HG03066 (cell line): Measurements from ENCODE around the gene SHC3.

Source experiments
- ATAC-seq: cut with Tn5 transposase; IDR thresholded peaks from one replicate; pipeline ENCODE4 v1.9.1; 2021; ENCODE audit warnings: low read depth; ENCODE audit not compliant: unreplicated experiment

SHC3 gene

DNA sequence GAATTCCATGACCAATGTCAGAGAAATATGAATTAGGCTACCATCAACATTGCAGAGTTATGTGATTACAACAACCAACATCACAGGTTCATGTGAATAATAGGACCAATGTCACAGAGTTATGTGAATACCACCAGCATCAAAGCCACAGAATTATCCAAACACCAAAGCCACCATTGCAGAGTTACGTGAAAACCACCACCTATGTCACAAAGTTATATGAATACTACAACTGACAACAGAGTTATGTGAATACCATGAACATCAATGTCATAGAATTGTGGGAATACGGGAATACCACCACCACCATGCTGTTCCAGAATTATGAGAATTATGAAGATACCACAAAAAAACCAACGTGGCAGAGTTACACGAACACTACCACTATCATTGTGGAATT lies 64.8 kb downstream of the SHC3 start:
- no peak for ATAC-seq

DNA sequence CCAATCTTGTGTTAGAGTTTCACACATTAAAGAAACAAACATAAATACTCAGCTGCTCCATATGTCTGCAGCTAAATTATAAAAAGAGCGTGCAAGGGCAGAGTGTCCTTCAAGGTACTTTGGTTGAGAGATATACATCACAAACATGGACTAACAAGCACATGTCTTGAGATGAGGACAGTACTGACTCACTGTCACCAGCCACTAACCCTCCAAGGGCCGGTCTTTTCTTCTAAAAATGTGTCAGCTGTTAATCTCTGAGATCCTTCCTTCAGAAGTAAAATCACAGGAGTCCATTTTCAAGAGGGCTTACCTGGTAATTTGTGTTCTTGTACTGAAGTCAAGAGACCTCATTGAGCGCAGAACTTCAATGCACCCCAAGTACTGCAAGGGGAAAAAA lies 66.4 kb downstream of the SHC3 start:
- no peak for ATAC-seq

DNA sequence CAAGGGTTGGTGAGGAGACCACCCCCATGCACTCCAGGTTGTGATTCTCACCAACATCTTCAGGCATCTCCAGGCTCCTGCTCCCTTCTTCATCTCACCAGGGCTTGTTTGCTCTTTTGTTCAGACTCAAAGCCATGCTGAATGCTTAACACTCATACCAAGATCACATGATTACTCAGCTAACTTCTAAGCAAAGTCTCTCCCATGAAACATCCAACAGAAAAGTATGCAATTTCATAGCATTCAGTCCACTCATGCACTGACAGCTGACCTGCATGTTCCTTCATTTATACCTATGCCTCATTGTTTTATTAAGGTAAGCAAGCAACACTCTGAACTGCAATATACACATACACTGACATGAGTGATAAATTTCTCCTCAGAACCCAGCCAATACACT lies 69.0 kb downstream of the SHC3 start:
- ATAC-seq, result no peak

DNA sequence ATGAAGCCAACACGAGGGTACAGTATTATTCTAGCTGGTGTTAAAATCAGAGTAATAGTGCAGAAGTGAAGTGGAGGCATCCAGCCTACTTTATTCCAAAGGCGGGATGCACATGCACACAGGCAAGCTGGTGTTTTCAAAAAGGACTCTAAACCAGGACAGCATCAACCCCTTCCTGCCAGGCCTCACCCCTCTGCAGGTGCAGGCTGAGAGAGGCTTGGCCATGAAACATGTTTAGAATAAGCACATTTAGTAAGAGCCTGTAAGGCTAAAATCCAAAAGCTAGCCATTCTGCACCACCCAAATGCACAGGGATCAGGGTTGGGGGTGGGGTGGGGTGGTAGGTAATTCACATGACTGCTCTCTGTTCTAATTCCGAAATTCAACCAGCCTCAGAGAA lies 71.2 kb downstream of the SHC3 start:
- ATAC-seq, result no peak

DNA sequence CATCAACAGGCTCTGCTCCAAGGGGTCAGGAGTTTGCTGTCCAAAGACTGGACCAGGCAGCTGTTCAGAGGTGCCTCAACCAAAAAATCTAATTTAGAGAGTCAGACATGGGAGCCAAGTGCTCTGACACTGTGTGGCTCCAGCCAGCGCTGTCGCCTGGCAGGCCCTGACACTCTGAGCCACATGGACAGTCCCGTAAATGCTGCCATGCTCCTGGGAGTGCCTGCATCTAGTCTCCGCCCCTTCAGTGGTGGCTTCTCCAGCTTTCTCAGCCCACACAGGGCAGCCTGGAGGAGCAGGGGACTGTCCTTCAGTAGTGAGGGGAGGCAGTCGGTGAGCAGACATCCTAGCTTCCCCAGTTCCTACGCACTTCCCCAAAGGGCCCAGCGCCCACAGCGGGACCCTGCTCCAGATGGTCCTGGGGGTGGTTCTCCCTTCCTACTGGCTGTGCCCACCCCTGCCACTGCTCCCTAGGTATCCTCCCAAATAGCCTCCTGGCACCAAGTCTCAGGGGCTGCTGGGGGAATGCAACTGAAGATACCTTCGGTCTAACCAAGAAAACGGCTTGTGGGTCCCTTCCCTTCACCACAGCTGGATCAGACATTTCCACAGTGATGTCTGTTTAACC lies 72.3 kb downstream of the SHC3 start:
- no peak for ATAC-seq

DNA sequence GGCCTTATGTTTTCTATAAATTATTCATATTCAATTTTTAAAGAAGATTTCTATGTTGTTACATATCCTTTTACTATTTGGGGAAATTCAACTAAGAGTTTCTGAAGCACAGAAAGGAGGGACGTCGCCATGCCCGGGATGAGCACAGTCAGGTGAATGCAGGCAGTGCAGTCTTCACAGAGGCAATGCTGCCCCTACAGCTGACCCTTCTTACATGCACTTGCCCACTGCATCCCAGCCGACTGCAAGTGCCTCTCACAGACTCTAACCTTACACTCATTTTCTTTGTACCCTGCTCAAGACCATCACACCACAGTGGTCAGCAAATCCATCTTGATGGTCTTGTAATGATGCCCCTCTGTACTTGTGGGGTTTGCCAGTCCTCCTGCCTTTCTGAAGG lies 73.8 kb downstream of the SHC3 start:
- no peak for ATAC-seq

DNA sequence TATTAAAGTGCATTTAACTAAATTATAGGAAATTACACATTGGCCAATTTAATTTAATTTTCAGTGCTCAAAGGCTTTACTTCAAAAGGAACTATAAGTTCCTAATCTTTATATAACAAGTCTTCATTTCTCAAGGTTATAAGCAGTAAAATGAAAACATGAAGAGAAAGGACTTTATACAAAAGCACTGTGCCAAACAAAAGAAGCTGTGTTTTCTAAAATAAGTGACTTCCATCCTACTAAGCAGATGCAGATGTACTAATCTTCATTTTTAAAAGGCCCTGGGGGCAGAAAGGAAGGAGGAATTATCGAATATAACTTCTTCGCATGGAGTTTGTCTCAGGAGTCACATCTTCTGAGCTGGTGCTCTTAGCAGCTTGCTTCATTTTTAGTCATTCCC lies 81.4 kb downstream of the SHC3 start:
- ATAC-seq, result no peak

DNA sequence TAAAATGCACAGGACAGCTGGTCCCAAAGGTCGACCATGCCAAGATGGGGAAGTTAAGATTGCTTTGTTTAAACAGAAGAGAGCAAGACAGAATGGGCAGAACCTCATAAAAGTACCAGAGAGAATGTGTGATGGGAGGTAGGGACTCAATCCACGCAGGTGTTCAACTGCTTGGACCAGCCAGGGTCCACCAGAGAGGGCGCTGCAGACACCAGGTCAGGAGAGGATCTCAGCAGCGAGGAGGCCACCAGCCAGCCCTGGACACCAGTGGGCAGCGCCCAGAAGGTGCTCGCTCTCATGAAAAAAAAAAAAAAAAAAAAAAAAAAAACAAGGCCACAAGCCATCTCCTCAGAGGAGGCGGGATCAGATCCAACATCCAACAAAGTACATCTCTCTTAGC lies 81.8 kb downstream of the SHC3 start:
- no peak for ATAC-seq

DNA sequence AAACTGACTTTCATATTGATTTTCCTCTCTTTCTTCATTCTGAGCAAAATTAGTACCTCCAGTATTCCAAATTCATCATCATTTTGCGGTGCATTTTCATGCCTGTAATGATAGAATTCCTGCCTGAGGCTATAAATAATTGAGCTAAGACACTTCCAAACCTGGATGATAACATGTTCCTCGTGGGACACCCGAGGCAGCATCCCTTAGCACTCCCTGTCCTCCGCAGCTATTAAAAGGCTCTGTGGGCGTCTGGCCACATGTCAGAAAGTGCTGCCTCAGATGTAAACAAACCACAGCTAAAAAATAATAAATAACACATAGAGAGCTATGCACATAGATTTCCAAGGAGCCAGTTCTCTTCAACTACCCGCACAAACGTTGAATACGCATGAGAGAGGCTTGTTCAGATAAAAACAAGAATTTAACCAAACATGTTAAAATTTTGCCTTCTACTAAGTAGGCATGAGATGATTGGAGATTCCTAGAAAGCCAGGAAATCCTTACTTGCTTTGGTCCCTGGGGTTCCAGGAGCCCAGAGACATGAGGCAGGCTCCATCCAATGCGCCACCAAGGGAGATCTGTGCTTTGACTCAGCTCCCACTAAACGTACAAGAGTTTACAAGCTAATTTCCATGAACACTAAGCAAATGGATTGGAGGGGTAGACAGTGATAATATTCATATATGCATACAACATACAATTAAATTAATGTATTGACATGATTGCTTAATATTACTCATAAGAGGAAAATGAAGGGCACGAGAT lies 82.7 kb downstream of the SHC3 start:
- ATAC-seq, result no peak

DNA sequence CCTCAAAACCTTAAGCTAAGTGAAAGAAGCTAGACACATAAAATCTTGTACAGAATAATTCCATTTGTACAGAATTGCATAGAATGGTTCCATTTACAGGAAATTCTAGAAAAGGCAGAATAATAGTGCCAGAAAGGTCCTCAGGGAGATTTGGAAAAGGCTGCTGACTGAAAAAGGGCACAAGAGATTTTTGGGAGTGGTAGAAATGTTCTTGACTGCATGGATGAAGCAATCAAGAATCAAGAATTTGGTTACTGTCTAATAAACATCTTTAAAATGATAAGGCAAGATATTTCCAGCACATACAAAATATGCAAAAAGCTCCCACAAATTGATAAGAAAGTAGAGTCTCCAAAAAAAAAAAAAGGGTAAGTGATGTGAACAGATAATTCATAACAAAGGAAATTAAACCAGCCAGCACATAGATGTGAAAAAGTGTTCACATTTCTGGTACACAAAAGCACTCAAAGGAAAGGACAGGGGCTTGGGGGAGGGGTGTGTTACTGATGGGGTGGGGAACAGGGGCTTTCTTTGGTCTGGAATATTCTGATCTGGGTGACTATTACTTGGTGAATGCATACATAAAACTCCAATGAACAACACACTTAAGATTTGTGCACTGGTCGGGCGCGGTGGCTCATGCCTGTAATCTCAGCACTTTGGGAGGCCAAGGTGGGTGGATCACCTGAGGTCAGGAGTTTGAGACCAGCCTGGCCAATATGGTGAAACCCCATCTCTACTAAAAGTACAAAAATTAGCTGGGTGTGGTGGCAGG lies 85.2 kb downstream of the SHC3 start:
- ATAC-seq, result no peak

DNA sequence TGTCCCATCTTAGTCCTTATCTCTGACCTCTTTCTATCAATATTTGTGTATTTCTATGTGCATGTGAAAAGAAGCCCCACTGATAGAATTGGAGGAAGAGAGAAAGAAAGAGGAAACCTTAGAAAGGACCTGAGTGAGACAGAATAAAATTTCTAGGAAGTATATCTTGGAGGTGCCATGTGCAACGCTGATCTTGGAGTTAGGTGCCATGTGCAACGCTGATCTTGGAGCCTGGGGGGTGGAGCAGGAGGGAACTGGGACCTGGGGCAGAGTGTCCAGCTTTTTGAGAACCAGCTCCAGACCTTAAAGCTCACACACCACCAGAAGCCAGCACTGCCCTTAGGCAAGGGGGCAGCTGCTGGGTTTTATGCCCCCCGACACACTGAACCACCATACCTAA lies 89.4 kb downstream of the SHC3 start:
- ATAC-seq, result no peak

DNA sequence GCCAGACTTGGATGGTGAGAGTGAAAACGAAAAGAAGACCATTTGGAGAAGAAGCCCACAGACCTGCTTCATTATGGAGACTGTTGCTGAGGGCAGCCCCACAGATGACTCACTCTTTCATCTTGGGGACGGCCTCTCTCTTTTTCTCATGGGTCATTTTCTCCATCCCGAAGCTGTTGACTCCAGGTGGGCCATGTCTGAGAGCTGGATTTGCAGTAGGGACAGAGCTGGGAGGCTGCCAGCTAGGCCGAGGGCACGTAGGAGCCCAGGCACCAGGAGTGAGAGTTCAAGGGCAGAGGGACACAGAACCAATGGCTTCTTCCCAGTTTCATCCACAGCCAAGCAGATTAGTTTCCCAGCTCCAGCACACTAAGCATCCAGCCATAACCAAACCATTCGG lies 95.0 kb downstream of the SHC3 start:
- no peak for ATAC-seq

DNA sequence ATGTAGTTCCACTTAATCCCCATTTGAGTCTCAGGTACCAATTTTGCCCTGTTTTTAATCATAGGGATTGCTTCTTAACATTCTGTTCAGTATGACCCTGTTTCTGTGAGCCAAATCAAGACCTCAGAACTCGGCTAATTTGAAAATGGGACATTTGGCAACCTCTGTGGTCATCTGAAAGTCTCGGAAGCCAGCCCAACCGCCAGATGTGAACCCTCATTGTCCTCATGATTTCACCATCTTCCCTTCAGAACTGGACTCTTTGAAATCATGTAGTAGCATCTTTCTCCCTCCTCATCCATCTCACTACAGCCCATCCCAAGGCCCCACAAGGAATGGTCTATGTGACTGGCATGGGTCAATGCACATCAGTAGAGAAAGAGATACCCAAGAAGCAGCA lies 98.4 kb downstream of the SHC3 start:
- no peak for ATAC-seq

DNA sequence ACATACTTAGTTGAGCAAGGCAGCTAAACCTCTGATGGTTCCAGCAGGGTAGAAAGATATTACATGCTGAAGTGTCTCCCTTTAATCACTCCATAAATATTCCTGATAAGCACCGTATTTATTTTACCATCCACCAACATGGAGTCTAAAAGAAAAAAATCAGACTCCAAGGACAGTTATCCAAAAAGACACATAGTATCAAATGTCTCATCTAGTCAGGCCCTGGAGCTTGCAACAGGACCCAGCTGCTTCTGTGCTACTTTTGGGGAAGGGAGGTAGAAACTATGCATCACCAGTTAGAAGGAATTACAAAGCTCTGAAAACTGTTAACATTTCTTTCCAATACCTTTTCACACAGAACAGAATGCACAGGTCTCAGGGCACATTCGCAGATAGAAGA lies 99.2 kb downstream of the SHC3 start:
- no peak for ATAC-seq

DNA sequence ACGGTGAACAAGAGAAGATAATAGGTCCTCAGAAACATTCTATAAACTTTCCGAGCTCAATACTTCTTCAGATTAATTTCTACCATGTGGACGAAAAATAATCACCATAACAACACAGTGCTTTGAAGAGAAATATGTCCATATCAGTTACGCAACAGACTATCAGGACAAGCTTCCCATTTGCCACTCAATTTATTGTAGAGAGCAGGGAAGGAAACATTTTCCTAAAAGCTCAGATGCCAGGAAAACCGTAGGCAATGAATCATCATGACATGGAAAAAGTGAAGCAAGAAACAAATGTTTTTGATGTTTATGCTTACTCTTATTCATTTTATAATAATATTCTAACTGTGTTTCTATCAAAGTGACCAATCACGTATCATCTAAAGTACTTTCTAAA lies 99.8 kb downstream of the SHC3 start:
- ATAC-seq, result no peak

DNA sequence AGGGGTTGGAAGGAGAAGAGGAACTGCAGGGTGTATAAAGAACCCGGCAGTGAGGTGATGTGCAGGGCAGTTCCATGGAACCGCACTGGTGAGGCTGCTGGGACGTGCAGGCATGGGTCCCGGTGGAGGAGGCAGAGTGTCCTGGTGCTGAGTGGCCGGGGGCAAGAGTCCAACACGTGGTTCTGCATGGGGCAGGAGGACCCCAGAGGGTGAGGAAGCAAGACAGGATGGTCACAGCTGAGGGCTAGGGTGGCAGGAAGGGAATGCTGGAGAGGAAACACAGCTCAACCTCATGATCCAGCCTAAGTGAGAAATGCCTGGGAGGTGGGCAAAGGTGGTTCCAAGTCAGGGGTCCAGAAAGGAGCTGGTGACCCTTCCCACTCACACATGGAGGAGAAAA lies 100.2 kb downstream of the SHC3 start:
- no peak for ATAC-seq

DNA sequence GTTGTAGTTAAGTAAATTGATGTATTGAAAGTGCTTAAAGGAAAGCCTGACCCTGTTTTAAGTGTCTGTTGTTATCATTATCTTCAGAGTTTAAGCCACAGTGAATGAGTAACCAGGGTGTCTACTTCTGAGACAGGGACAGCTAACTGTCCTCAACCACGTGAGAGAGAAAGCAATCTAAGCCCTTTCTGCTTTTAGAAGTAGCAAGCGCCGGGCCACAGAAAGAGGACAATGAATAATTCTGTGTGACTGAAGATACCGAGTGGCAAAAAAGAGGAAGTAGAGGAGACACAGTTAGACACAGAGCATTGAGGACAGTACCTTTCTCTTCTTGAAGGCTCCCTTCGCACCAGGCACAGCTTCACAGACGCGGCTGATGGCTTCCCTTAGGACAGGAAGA lies 101.1 kb downstream of the SHC3 start:
- ATAC-seq, result peak; percentile 50

DNA sequence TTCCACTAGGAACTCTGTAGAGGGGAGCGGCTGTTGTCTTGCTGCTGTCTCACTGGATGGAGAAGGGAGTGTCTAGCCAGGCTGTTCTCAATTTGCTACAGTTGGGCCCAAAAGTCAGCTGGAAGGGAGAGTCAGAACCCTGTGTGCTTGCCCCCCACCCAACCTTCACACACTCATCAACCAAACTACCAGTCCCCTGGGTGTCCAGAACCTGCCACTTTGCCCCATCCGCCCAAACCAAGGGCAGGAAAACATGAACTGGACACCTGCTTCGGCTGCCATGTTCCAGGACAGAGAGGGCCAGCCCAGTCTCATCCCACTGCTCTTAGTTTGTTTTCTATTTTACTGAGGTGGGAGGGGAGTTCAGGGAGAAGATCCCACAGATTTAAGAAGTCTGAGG lies 105.2 kb downstream of the SHC3 start:
- ATAC-seq, result no peak

DNA sequence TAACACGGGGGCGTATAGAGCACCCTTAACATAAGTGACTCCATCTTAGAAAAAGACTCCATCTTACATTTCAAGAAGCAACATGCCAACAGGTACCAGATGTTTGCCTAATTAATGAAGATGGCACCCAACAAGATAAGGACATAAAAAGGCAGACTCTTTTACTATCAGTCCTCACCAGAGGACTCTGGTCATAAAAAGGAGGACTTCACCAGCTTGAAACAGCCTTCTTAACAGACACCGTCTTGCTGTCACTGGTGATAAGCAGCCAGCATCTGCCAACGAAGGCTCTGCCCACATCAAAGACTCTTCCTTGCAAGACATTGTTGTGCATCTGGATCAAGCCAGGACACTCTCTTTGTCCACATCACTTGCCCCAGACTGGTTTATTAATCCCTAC lies 107.0 kb downstream of the SHC3 start:
- ATAC-seq, result no peak

DNA sequence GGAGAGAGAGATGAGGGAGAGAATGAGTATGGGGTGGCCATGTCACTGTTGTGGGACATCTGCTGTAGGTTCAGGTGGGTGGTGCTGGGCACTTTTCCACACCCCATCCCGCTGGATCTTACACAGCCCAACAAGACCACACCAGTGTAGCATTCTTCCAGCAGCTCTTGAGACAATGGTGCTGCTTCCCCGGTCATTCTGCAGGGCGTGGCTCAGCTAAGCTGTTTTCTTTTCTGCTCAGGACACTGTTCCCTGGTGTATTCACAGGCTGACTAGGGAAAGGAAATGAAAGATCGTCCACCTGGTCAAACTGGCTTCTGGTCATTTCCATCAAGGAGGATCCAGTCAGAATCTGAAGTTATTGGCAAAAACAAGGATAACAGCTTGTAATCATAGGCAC lies 111.8 kb downstream of the SHC3 start:
- ATAC-seq, result no peak

DNA sequence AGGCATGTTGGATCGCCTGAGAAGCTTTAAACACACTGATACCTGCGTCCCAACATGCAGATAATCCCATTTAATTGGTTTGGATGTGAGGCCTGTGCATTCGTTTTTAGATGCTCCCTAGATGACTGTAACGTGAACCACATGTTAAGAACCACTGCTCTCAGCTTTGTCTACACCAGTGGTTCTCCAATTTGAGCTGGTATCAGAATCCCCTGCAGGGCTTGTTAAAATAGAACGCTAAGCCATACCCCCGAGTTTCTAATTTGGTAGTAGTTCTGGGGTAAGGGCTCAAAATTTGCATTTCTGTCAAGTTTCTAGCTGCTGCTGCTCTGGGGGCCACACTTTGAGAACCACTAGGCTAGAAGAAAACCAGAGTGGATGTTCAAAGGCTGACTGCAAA lies 112.7 kb downstream of the SHC3 start:
- no peak for ATAC-seq

DNA sequence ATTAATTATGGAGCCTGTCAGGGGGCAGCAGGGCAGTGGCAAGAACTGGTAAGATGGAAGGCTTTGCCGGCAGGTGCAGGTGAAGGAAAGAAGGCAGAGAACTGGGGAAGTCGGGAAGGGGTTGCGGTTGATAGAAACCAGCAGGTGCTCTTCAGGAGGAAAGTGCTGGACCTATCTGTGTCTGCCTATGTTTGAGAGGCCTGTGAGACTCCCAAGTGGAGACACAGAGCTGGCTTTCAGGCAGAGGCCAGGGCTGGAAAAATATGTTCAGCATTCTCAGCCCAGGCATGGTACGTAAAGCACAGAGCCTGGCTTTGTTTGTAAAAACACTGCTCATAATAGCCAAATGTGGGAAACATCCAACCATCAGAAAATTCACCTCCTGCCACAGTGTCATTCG lies 117.8 kb downstream of the SHC3 start:
- no peak for ATAC-seq
